Skeletal muscle satellite cell (primary cell): ENCODE data around the gene DOCK3.
"Not testable (repeated sequence)": the region's sequence is repeated elsewhere in the genome, so short reads cannot be mapped to it uniquely, and the experiment has no call there.

Experiments used
- H3K27me3 ChIP-seq: 2 replicates; pipeline ENCODE4 v1.7.0; 2013; ENCODE audit warnings: low read length; ENCODE audit not compliant: control insufficient read depth, insufficient read depth
- H3K36me3 ChIP-seq: 2 replicates; pipeline ENCODE4 v1.7.0; 2013; ENCODE audit warnings: mild to moderate bottlenecking, control low read depth, low read length; ENCODE audit not compliant: insufficient read depth
- H3K4me1 ChIP-seq: 2 replicates; pipeline ENCODE4 v1.7.0; 2013; ENCODE audit warnings: low read length; ENCODE audit not compliant: control insufficient read depth, insufficient read depth
- H3K4me2 ChIP-seq: 2 replicates; pipeline ENCODE4 v1.7.0; 2013; ENCODE audit warnings: mild to moderate bottlenecking, low read length
- H3K4me3 ChIP-seq: 2 replicates; pipeline ENCODE4 v1.7.0; 2013; ENCODE audit warnings: low read length
- H3K9ac ChIP-seq: 2 replicates; pipeline ENCODE4 v1.7.0; 2013; ENCODE audit warnings: mild to moderate bottlenecking, low read depth, low read length, moderate library complexity
- H3K9me3 ChIP-seq: replicated peaks from 2 replicates; pipeline ENCODE4 v1.7.0; 2013; ENCODE audit warnings: mild to moderate bottlenecking, control low read depth, low read length

The DOCK3 gene

GRCh38 chr3:51361746-51362145, 687.0 kb downstream of the DOCK3 start:
- no peak overlapping the region for H3K9ac ChIP-seq
- no peaks in the 10 kb centered on the region for H3K4me1 ChIP-seq
- H3K4me2 ChIP-seq, result no peak overlapping the region
- no peaks in the 10 kb centered on the region for H3K9me3 ChIP-seq
- H3K4me3 ChIP-seq, result no peak overlapping the region
- no peaks in the 10 kb centered on the region for H3K36me3 ChIP-seq
- no peaks in the 10 kb centered on the region for H3K27me3 ChIP-seq

GRCh38 chr3:51362476-51362875, 687.7 kb downstream of the DOCK3 start:
- H3K4me2 ChIP-seq, result no peak overlapping the region
- H3K9ac ChIP-seq, result no peak overlapping the region
- no peaks in the 10 kb centered on the region for H3K9me3 ChIP-seq
- no peak overlapping the region for H3K4me3 ChIP-seq
- H3K27me3 ChIP-seq, result no peaks in the 10 kb centered on the region
- H3K36me3 ChIP-seq, result no peaks in the 10 kb centered on the region
- no peaks in the 10 kb centered on the region for H3K4me1 ChIP-seq

GRCh38 chr3:51368276-51368675, 693.5 kb downstream of the DOCK3 start:
- H3K36me3 ChIP-seq, H3K9me3 ChIP-seq, H3K27me3 ChIP-seq, H3K4me2 ChIP-seq, H3K4me3 ChIP-seq, H3K4me1 ChIP-seq, H3K9ac ChIP-seq: not testable (repeated sequence)

- Histone ChIP-seq H3K4me2 (no peak overlapping the region), H3K4me1 (no peaks in the 10 kb centered on the region), H3K9me3 (no peaks in the 10 kb centered on the region), H3K36me3 (no peaks in the 10 kb centered on the region), H3K9ac (no peak overlapping the region), H3K27me3 (peaks cover 5% of the 10 kb centered on the region), H3K4me3 (no peak overlapping the region)
Measured at GRCh38 chr3:51371943-51372557, 697.3 kb downstream of the DOCK3 start.

GRCh38 chr3:51373658-51374421, 699.1 kb downstream of the DOCK3 start:
- no peak overlapping the region for H3K4me3 ChIP-seq
- H3K4me1 ChIP-seq, result no peaks in the 10 kb centered on the region
- H3K9ac ChIP-seq, result no peak overlapping the region
- no peak overlapping the region for H3K4me2 ChIP-seq
- peaks cover 5% of the 10 kb centered on the region for H3K27me3 ChIP-seq
- no peaks in the 10 kb centered on the region for H3K36me3 ChIP-seq
- H3K9me3 ChIP-seq, result no peaks in the 10 kb centered on the region

- Histone ChIP-seq H3K36me3 (no peaks in the 10 kb centered on the region), H3K4me1 (no peaks in the 10 kb centered on the region), H3K4me3 (no peak overlapping the region), H3K9ac (no peak overlapping the region), H3K27me3 (peaks cover 5% of the 10 kb centered on the region), H3K9me3 (no peaks in the 10 kb centered on the region), H3K4me2 (no peak overlapping the region)
Measured at GRCh38 chr3:51374456-51374855, 699.7 kb downstream of the DOCK3 start.

- no peak overlapping the region for H3K4me3 ChIP-seq
- H3K9ac ChIP-seq, result no peak overlapping the region
- H3K9me3 ChIP-seq, result no peaks in the 10 kb centered on the region
- H3K4me2 ChIP-seq, result no peak overlapping the region
- H3K27me3 ChIP-seq, result no peaks in the 10 kb centered on the region
- no peaks in the 10 kb centered on the region for H3K36me3 ChIP-seq
- H3K4me1 ChIP-seq, result no peaks in the 10 kb centered on the region
Measured at GRCh38 chr3:51375136-51375535, 700.4 kb downstream of the DOCK3 start.

GRCh38 chr3:51375571-51375970, 700.8 kb downstream of the DOCK3 start:
- Histone ChIP-seq H3K4me1 (no peaks in the 10 kb centered on the region), H3K9me3 (no peaks in the 10 kb centered on the region), H3K36me3 (no peaks in the 10 kb centered on the region), H3K4me2 (no peak overlapping the region), H3K27me3 (no peaks in the 10 kb centered on the region), H3K4me3 (no peak overlapping the region), H3K9ac (no peak overlapping the region)

GRCh38 chr3:51378065-51378464, 703.3 kb downstream of the DOCK3 start:
- no peak overlapping the region for H3K4me3 ChIP-seq
- no peak overlapping the region for H3K4me2 ChIP-seq
- H3K9ac ChIP-seq, result no peak overlapping the region
- H3K27me3 ChIP-seq, result no peaks in the 10 kb centered on the region
- no peaks in the 10 kb centered on the region for H3K9me3 ChIP-seq
- H3K4me1 ChIP-seq, result peaks cover under 1% of the 10 kb centered on the region
- no peaks in the 10 kb centered on the region for H3K36me3 ChIP-seq

- Histone ChIP-seq H3K36me3 (no peaks in the 10 kb centered on the region), H3K9me3 (no peaks in the 10 kb centered on the region), H3K27me3 (no peaks in the 10 kb centered on the region), H3K4me3 (no peak overlapping the region), H3K4me1 (peaks cover 6% of the 10 kb centered on the region), H3K4me2 (no peak overlapping the region), H3K9ac (no peak overlapping the region)
Measured at GRCh38 chr3:51378726-51379125, 704.0 kb downstream of the DOCK3 start.

- H3K4me3 ChIP-seq, result no peak overlapping the region
- no peaks in the 10 kb centered on the region for H3K9me3 ChIP-seq
- H3K4me1 ChIP-seq, result peaks cover 8% of the 10 kb centered on the region
- H3K4me2 ChIP-seq, result no peak overlapping the region
- H3K27me3 ChIP-seq, result no peaks in the 10 kb centered on the region
- H3K9ac ChIP-seq, result no peak overlapping the region
- no peaks in the 10 kb centered on the region for H3K36me3 ChIP-seq
Measured at GRCh38 chr3:51379301-51379700, 704.6 kb downstream of the DOCK3 start.
